HepG2 (cell line): ENCODE results near the gene NPB. TPM values are rescaled to one million over a fixed set of nuclear protein-coding genes. Genes with fewer than 3 reads are reported as not detected.

Experiments
- ATF1 ChIP-seq: IDR thresholded peaks from 2 replicates; pipeline ENCODE4 v1.6.1; 2016; ENCODE audit warnings: mild to moderate bottlenecking, control low read depth
- DPF2 ChIP-seq: sonication (generic); formaldehyde crosslinking; IDR thresholded peaks from 2 replicates; pipeline ENCODE4 v1.4.0; 2020; ENCODE audit warnings: mild to moderate bottlenecking, low read depth, missing genetic modification reagents, borderline replicate concordance
- HDAC1 ChIP-seq: sonication (generic); formaldehyde crosslinking; IDR thresholded peaks from 2 replicates; pipeline ENCODE4 v1.5.1; 2020; ENCODE audit warnings: mild to moderate bottlenecking, missing genetic modification reagents
- HNF4A ChIP-seq: sonication (generic); formaldehyde crosslinking; IDR thresholded peaks from 2 replicates; pipeline ENCODE4 v1.4.0; 2020; ENCODE audit warnings: missing genetic modification reagents
- IKZF1 ChIP-seq: fragments of 450-650 bp; IDR thresholded peaks from 2 replicates; pipeline ENCODE4 v1.7.1; 2016
- KDM2A ChIP-seq: sonication (generic); formaldehyde crosslinking; IDR thresholded peaks from 2 replicates; pipeline ENCODE4 v1.4.0; 2020; ENCODE audit warnings: low read depth, missing genetic modification reagents, borderline replicate concordance
- MIER3 ChIP-seq: IDR thresholded peaks from 2 replicates; pipeline ENCODE4 v1.6.1; 2016; ENCODE audit warnings: missing compliant biosample characterization, borderline replicate concordance
- MIXL1 ChIP-seq: IDR thresholded peaks from 2 replicates; pipeline ENCODE4 v1.6.1; 2016
- NFE2L2 ChIP-seq: fragments of 150-350 bp; IDR thresholded peaks from 2 replicates; pipeline ENCODE4 v1.6.1; 2014; ENCODE audit warnings: low read length
- ONECUT2 ChIP-seq: sonication (generic); formaldehyde crosslinking; IDR thresholded peaks from 2 replicates; pipeline ENCODE4 v1.4.0; 2020; ENCODE audit warnings: missing genetic modification reagents
- PRPF4 ChIP-seq: fragments of 200-400 bp; formaldehyde crosslinking; IDR thresholded peaks from 2 replicates; pipeline ENCODE4 v1.6.1; 2016; ENCODE audit warnings: low read length, low read depth; ENCODE audit not compliant: poor library complexity, severe bottlenecking
- SOX13 ChIP-seq, 3 experiments: fragments of 450-650 bp in 1 of 3; sonication (generic) in 1 of 3; formaldehyde crosslinking in 1 of 3; IDR thresholded peaks in 2 of 3; conservative IDR thresholded peaks in 1 of 3; 2 replicates each; pipeline versions ENCODE4 v1.5.0 to v1.6.1; 2016 to 2020; ENCODE audit warnings: antibody characterized with exemption in 1 of 3, mild to moderate bottlenecking in 1 of 3, missing compliant biosample characterization in 1 of 3, missing genetic modification reagents in 1 of 3, moderate library complexity in 1 of 3
- SP140L ChIP-seq: sonication (generic); formaldehyde crosslinking; IDR thresholded peaks from 2 replicates; pipeline ENCODE4 v1.4.0; 2020; ENCODE audit warnings: missing genetic modification reagents, borderline replicate concordance
- SUZ12 ChIP-seq: fragments of 150-350 bp; IDR thresholded peaks from 2 replicates; pipeline ENCODE4 v1.6.1; 2014; ENCODE audit warnings: low read depth, low read length
- ZBTB20 ChIP-seq: sonication (generic); formaldehyde crosslinking; IDR thresholded peaks from 2 replicates; pipeline ENCODE4 v1.8.1; 2023; ENCODE audit warnings: missing genetic modification reagents, low read depth, mild to moderate bottlenecking, borderline replicate concordance
- ZNF138 ChIP-seq: sonication (generic); formaldehyde crosslinking; IDR thresholded peaks from 2 replicates; pipeline ENCODE4 v1.5.0; 2020; ENCODE audit warnings: mild to moderate bottlenecking, low read depth, missing genetic modification reagents
- ZNF354B ChIP-seq: sonication (generic); formaldehyde crosslinking; IDR thresholded peaks from 2 replicates; pipeline ENCODE4 v1.8.0; 2022; ENCODE audit warnings: mild to moderate bottlenecking, missing genetic modification reagents
- ZNF543 ChIP-seq: sonication (generic); formaldehyde crosslinking; IDR thresholded peaks from 2 replicates; pipeline ENCODE4 v1.4.0; 2020; ENCODE audit warnings: mild to moderate bottlenecking, missing genetic modification reagents
- ZNF746 ChIP-seq: sonication (generic); formaldehyde crosslinking; IDR thresholded peaks from 2 replicates; pipeline ENCODE4 v1.8.0; 2022; ENCODE audit warnings: mild to moderate bottlenecking, missing genetic modification reagents
- ZNF772 ChIP-seq: sonication (generic); formaldehyde crosslinking; IDR thresholded peaks from 2 replicates; pipeline ENCODE4 v1.5.0; 2020; ENCODE audit warnings: mild to moderate bottlenecking, missing genetic modification reagents
- polyA plus RNA-seq, 8 experiments: library from polyadenylated mRNA; depleted of rRNA in 3 of 8; stranded (reverse) in 7 of 8; unstranded in 1 of 8; fragments of >200 nt; fragmentation: Illumina TruSeq in 4 of 8; extraction: Trizol in 4 of 8; gene quantifications; 2 replicates each; pipeline versions ENCODE4 v1.2.1 to v1.2.3, GENCODE V29; 2011 to 2016; ENCODE audit warnings: low read depth in 4 of 8, missing spikeins in 1 of 8, mixed read lengths in 1 of 8; ENCODE audit not compliant: insufficient read depth in 1 of 8
- total RNA-seq, 5 experiments: library from RNA; depleted of rRNA; stranded (reverse); fragments of >200 nt; fragmentation: Illumina TruSeq; extraction: Trizol; gene quantifications; 2 replicates each; pipeline ENCODE4 v1.2.3, GENCODE V29; 2016; ENCODE audit warnings: low read depth in 1 of 5
- TF ChIP-seq, protein P1 (sequence below): sonication (generic); formaldehyde crosslinking; IDR thresholded peaks from 2 replicates; pipeline ENCODE4 v1.4.0; 2020; ENCODE audit warnings: missing genetic modification reagents, borderline replicate concordance
- TF ChIP-seq, protein P2 (sequence below): sonication (generic); formaldehyde crosslinking; conservative IDR thresholded peaks from 2 replicates; pipeline ENCODE4 v1.8.1; 2023; ENCODE audit warnings: missing genetic modification reagents
- TF ChIP-seq, protein P3 (sequence below): sonication (generic); formaldehyde crosslinking; IDR thresholded peaks from 2 replicates; pipeline ENCODE4 v1.8.0; 2022; ENCODE audit warnings: mild to moderate bottlenecking, missing genetic modification reagents, moderate library complexity
- TF ChIP-seq, protein P4 (sequence below): sonication (generic); formaldehyde crosslinking; IDR thresholded peaks from 2 replicates; pipeline ENCODE4 v1.9.0; 2022; ENCODE audit warnings: low read depth, missing genetic modification reagents

NPB gene
- total and polyA plus RNA-seq, 2 of the 13 experiments (the other 11 are each of a cell fraction or from before 2014, with no cell fraction given), result 0.11 to 0.93 TPM

DNA sequence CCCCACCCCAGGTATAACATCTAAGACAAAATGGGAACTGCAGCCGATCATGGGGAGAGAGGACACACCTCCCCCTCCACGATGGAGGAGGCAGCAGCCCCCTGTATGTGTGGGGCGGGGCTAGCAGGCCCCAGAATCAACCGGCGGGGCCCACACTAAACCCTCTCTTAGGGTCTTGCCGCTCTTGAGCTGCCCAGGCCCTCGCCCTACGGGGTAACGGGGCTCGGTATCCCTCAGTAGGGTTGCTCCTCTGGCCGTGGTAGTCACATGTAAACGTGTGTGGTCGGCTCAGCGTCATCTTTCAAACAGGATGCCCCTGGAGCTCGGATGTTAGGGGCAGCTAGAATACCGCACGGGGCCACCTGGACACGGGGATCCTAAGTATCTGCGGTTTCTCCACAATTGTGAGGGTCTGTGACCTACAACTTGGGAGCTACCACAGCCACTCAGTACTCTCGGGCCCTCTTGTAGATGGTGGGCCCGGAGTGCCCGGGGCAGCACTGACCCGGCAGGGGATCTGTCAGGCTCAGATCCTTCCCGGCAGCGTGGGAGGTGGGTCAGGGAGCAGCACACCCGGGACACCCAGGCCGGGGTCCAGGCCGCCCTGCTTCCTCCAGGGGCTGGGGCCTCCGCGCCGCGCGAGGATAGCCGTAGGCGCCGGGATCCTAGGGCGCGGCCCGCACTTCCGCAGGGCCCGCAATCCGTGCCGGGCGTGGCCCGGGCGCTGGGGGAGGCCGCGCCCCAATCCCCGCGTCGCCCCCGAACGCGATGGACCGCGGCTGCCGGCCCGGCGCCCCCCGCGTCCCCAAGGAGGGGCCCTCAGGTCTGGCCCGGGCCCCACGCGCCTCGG lies 31.7 kb upstream of the NPB start (continued):
- TF ChIP-seq NFE2L2 (no peak), ZBTB20 (CRISPR knock-in tag) (0 out of 2 replicates have a peak, but pooled peaks have one; percentile 73), DPF2 (no peak), SUZ12 (no peak), MIXL1 (CRISPR knock-in tag) (no peak), HNF4A (no peak), ONECUT2 (CRISPR knock-in tag) (no peak), IKZF1 (no peak), ZNF746 (CRISPR knock-in tag) (0 out of 2 replicates have a peak, but pooled peaks have one; percentile 20), ZNF354B (CRISPR knock-in tag) (no peak), HDAC1 (CRISPR knock-in tag) (peak; percentile 77), ZNF138 (CRISPR knock-in tag) (no peak), PRPF4 (no peak), SOX13 (IDR thresholded peaks at IDR 0.05) (no peak), SOX13 (CRISPR knock-in tag; conservative IDR thresholded peaks at IDR 0.05 in 1 of 2, IDR thresholded peaks at IDR 0.05 in 1 of 2) (no peak), ZNF772 (no peak; the same call in 1 of the 2 replicates), ZNF543 (CRISPR knock-in tag) (peak; percentile 67; the same call in 1 of the 2 replicates), KDM2A (CRISPR knock-in tag) (peak; percentile 76), ATF1 (CRISPR knock-in tag) (no peak), MIER3 (CRISPR knock-in tag) (no peak; the same call in 1 of the 2 replicates), SP140L (CRISPR knock-in tag) (no peak)
- TF ChIP-seq, protein P1, sequence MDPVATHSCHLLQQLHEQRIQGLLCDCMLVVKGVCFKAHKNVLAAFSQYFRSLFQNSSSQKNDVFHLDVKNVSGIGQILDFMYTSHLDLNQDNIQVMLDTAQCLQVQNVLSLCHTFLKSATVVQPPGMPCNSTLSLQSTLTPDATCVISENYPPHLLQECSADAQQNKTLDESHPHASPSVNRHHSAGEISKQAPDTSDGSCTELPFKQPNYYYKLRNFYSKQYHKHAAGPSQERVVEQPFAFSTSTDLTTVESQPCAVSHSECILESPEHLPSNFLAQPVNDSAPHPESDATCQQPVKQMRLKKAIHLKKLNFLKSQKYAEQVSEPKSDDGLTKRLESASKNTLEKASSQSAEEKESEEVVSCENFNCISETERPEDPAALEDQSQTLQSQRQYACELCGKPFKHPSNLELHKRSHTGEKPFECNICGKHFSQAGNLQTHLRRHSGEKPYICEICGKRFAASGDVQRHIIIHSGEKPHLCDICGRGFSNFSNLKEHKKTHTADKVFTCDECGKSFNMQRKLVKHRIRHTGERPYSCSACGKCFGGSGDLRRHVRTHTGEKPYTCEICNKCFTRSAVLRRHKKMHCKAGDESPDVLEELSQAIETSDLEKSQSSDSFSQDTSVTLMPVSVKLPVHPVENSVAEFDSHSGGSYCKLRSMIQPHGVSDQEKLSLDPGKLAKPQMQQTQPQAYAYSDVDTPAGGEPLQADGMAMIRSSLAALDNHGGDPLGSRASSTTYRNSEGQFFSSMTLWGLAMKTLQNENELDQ, result no peak
- TF ChIP-seq, protein P2, sequence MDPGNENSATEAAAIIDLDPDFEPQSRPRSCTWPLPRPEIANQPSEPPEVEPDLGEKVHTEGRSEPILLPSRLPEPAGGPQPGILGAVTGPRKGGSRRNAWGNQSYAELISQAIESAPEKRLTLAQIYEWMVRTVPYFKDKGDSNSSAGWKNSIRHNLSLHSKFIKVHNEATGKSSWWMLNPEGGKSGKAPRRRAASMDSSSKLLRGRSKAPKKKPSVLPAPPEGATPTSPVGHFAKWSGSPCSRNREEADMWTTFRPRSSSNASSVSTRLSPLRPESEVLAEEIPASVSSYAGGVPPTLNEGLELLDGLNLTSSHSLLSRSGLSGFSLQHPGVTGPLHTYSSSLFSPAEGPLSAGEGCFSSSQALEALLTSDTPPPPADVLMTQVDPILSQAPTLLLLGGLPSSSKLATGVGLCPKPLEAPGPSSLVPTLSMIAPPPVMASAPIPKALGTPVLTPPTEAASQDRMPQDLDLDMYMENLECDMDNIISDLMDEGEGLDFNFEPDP (CRISPR knock-in tag), result no peak
- TF ChIP-seq, protein P3, sequence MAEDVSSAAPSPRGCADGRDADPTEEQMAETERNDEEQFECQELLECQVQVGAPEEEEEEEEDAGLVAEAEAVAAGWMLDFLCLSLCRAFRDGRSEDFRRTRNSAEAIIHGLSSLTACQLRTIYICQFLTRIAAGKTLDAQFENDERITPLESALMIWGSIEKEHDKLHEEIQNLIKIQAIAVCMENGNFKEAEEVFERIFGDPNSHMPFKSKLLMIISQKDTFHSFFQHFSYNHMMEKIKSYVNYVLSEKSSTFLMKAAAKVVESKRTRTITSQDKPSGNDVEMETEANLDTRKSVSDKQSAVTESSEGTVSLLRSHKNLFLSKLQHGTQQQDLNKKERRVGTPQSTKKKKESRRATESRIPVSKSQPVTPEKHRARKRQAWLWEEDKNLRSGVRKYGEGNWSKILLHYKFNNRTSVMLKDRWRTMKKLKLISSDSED (CRISPR knock-in tag), result no peak
- TF ChIP-seq, protein P4, sequence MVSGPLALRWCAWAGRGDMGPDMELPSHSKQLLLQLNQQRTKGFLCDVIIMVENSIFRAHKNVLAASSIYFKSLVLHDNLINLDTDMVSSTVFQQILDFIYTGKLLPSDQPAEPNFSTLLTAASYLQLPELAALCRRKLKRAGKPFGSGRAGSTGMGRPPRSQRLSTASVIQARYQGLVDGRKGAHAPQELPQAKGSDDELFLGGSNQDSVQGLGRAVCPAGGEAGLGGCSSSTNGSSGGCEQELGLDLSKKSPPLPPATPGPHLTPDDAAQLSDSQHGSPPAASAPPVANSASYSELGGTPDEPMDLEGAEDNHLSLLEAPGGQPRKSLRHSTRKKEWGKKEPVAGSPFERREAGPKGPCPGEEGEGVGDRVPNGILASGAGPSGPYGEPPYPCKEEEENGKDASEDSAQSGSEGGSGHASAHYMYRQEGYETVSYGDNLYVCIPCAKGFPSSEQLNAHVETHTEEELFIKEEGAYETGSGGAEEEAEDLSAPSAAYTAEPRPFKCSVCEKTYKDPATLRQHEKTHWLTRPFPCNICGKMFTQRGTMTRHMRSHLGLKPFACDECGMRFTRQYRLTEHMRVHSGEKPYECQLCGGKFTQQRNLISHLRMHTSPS, result no peak
